Gastrocnemius medialis (tissue), 4 donors: Measurements from ENCODE around the gene AXIN1. TPM values are rescaled to one million over a fixed set of nuclear protein-coding genes. Genes with fewer than 3 reads are reported as not detected.
A peak's percentile ranks its signal among the peaks of the same experiment; 100 is the strongest.

Experiments used
- ATAC-seq, 2 donors: fragments of 150-250 bp; one replicate each; pipeline ENCODE4 v1.9.1; 2016
- DNase-seq, 2 donors: peaks; one replicate each; pipeline ENCODE4 v3.0.0-alpha.2; 2019
- H3K27ac ChIP-seq, 4 donors: fragments of 200-600 bp; sonication (generic); 1 replicate in 1 of 4; 2 replicates in 3 of 4; pipeline ENCODE4 v1.5.1; 2016 to 2018; ENCODE audit warnings: mild to moderate bottlenecking in 2 of 4, moderate library complexity in 1 of 4
- H3K27me3 ChIP-seq, 3 donors: fragments of 200-600 bp; sonication (generic) in 2 of 3; 1 replicate in 1 of 3; 2 replicates in 2 of 3; pipeline versions ENCODE4 v1.5.1 to v1.6.0; 2016 to 2019; ENCODE audit warnings: mild to moderate bottlenecking in 1 of 3, moderate library complexity in 1 of 3
- H3K36me3 ChIP-seq, 2 donors: fragments of 200-600 bp; sonication (generic) in 1 of 2; one replicate each; pipeline ENCODE4 v1.5.1; 2017 to 2018
- H3K4me1 ChIP-seq, 2 donors: fragments of 200-600 bp; sonication (generic) in 1 of 2; one replicate each; pipeline ENCODE4 v1.5.1; 2016 to 2017; ENCODE audit warnings: mild to moderate bottlenecking in 2 of 2
- H3K4me3 ChIP-seq, 4 donors: fragments of 200-600 bp; sonication (generic) in 3 of 4; 1 replicate in 1 of 4; 2 replicates in 3 of 4; pipeline ENCODE4 v1.5.1; 2016 to 2019; ENCODE audit warnings: mild to moderate bottlenecking in 2 of 4
- H3K9me3 ChIP-seq, 3 donors: fragments of 200-600 bp; sonication (generic) in 2 of 3; 1 replicate in 1 of 3; 2 replicates in 2 of 3; pipeline ENCODE4 v1.5.1; 2016 to 2019
- CTCF ChIP-seq, 5 experiments: fragments of 450-650 bp in 3 of 5; fragments of 200-600 bp in 2 of 5; sonication (generic) in 2 of 5; IDR thresholded peaks in 4 of 5; conservative IDR thresholded peaks in 1 of 5; 1 replicate in 4 of 5; 2 replicates in 1 of 5; pipeline ENCODE4 v1.5.1; 2016 to 2019; ENCODE audit warnings: antibody characterized with exemption in 5 of 5, mild to moderate bottlenecking in 3 of 5, moderate library complexity in 3 of 5
- POLR2A ChIP-seq, 2 donors: fragments of 450-650 bp; IDR thresholded peaks; one replicate each; pipeline ENCODE4 v1.6.1; 2017; ENCODE audit warnings: antibody characterized with exemption in 2 of 2, mild to moderate bottlenecking in 2 of 2, moderate library complexity in 2 of 2
- in situ Hi-C, 4 donors: fragments of 200-750 bp; cut with MboI; loops; one replicate each; pipeline versions ENCODE4 v1.15.0 to v1.8.0; 2017; ENCODE audit warnings: low sequenced_read_pairs in 4 of 4
- intact Hi-C: fragments of 100-400 bp; cut with DNase I; formaldehyde crosslinking; loops from one replicate; pipeline ENCODE4 v1.15.1; 2023; ENCODE audit warnings: low total_unique reads
- total RNA-seq, 4 donors: library from RNA; depleted of rRNA; stranded (reverse); fragments of >200 nt; gene quantifications; one replicate each; pipeline versions ENCODE4 v1.1.0 to v1.2.3, GENCODE V29; 2016

Gene AXIN1
- total RNA-seq, 4 donors from 2014 or later = 27.1 to 41.9 (median 32.7) TPM

GRCh38 chr16:275786-276232 is 76.7 kb downstream of the AXIN1 start, which contains the start of gene RGS11:
RGS11 (minus strand) TSS chr16:275944; CDS start chr16:275911, 33 bp downstream.
- Histone ChIP-seq H3K27ac (no peak within 1 kb of the TSS), H3K27me3 (peaks cover 10 to 24% (median 20%) of the 10 kb centered on the region in 3 donors), H3K9me3 (no peaks in the 10 kb centered on the region), H3K36me3 (no peaks in the 10 kb centered on the region), H3K4me3 (peak within 1 kb of the TSS; percentile 43 to 55 (median 48)), H3K4me1 (peaks cover under 1 to 14% of the 10 kb centered on the region in 2 donors)
- in situ Hi-C loops = no loop called here
- no peak for TF ChIP-seq CTCF (IDR thresholded peaks at IDR 0.05 in 4 of 5, conservative IDR thresholded peaks at IDR 0.05 in 1 of 5)
- no peak for TF ChIP-seq POLR2A (IDR thresholded peaks at IDR 0.05)
- ATAC-seq = no peak
- intact Hi-C loops = no loop called here
- DNase-seq = no peak

- intact Hi-C loops (no loop called here), in situ Hi-C loops (no loop called here)
- Histone ChIP-seq H3K27me3 (peaks cover 10 to 21% (median 18%) of the 10 kb centered on the region in 3 donors), H3K36me3 (no peaks in the 10 kb centered on the region), H3K4me3 (peak overlapping the region; percentile 43 to 55 (median 48)), H3K4me1 (peaks cover 0 to 12% of the 10 kb centered on the region in 2 donors), H3K9me3 (no peaks in the 10 kb centered on the region), H3K27ac (no peak overlapping the region)
- DNase-seq (no peak), ATAC-seq (no peak)
- TF ChIP-seq POLR2A (IDR thresholded peaks at IDR 0.05) = no peak
These were observed 77.4 kb downstream of the AXIN1 start for GRCh38 chr16:275041-275641.

GRCh38 chr16:273547-274421 is 78.7 kb downstream of the AXIN1 start:
- intact Hi-C loops = no loop called here
- H3K4me3 ChIP-seq = no peak overlapping the region
- H3K9me3 ChIP-seq = no peaks in the 10 kb centered on the region
- ATAC-seq (no peak), DNase-seq (no peak)
- H3K36me3 ChIP-seq = no peaks in the 10 kb centered on the region
- H3K4me1 ChIP-seq = peaks cover 0 to 12% of the 10 kb centered on the region in 2 donors
- peaks cover 10 to 21% (median 18%) of the 10 kb centered on the region in 3 donors for H3K27me3 ChIP-seq
- H3K27ac ChIP-seq = no peak overlapping the region
- in situ Hi-C loops = no loop called here
- TF ChIP-seq POLR2A (IDR thresholded peaks at IDR 0.05) (no peak), CTCF (IDR thresholded peaks at IDR 0.05 in 4 of 5, conservative IDR thresholded peaks at IDR 0.05 in 1 of 5) (no peak)

GRCh38 chr16:272633-273546 is 79.6 kb downstream of the AXIN1 start:
- H3K27ac ChIP-seq = no peak overlapping the region
- in situ Hi-C loops (no loop called here), intact Hi-C loops (no loop called here)
- DNase-seq (no peak), ATAC-seq (no peak)
- no peaks in the 10 kb centered on the region for H3K36me3 ChIP-seq
- H3K4me3 ChIP-seq = no peak overlapping the region
- H3K9me3 ChIP-seq = no peaks in the 10 kb centered on the region
- H3K4me1 ChIP-seq = peaks cover 0 to 12% of the 10 kb centered on the region in 2 donors
- peaks cover 10 to 21% (median 18%) of the 10 kb centered on the region in 3 donors for H3K27me3 ChIP-seq
- TF ChIP-seq CTCF (IDR thresholded peaks at IDR 0.05 in 4 of 5, conservative IDR thresholded peaks at IDR 0.05 in 1 of 5) (no peak), POLR2A (IDR thresholded peaks at IDR 0.05) (no peak)
